ENCODE results near the gene ANKS4B.

- no peak for TF ChIP-seq CTCF (IDR thresholded peaks at IDR 0.05; ENCODE audit: extremely low read depth in 1 of 2, insufficient read depth in 1 of 2, low read depth in 1 of 2, low read length in 2 of 2)
- TF ChIP-seq MAX (IDR thresholded peaks at IDR 0.05; ENCODE audit: insufficient read depth, insufficient read length) = no peak
- TF ChIP-seq POLR2A (IDR thresholded peaks at IDR 0.05; ENCODE audit: low read depth, low read length) = no peak
- TF ChIP-seq POLR2AphosphoS5 (IDR thresholded peaks at IDR 0.05; ENCODE audit: insufficient read depth, low read depth, low read length) = no peak
- no peak for TF ChIP-seq MYC (IDR thresholded peaks at IDR 0.05; ENCODE audit: low read depth, low read length)
- no peak for TF ChIP-seq EZH2 (IDR thresholded peaks at IDR 0.05; ENCODE audit: borderline replicate concordance, low read depth, low read length, severe bottlenecking)
- no peak for TF ChIP-seq FOS (IDR thresholded peaks at IDR 0.05; ENCODE audit: borderline replicate concordance, insufficient read depth, low read length)
Observed at GRCh38 chr16:21302454-21302853, 69.0 kb downstream of the ANKS4B start.

All from endothelial cell of umbilical vein (primary cell).